GM23338 (cell line): Measurements from ENCODE around the gene TRAM2.

ENCODE experiments used
- CREB1 ChIP-seq: fragments of 250-450 bp; sonication (Bioruptor Pico); IDR thresholded peaks from 2 replicates; pipeline ENCODE4 v1.5.0; 2020; ENCODE audit warnings: low read depth, mild to moderate bottlenecking, moderate library complexity
- TF ChIP-seq, protein P1 (sequence below), 2 experiments: fragments of 200-600 bp in 1 of 2; sonication (generic) in 1 of 2; conservative IDR thresholded peaks; 2 replicates each; pipeline versions ENCODE4 v1.5.1 to v1.6.1; 2016 to 2017; ENCODE audit warnings: antibody characterized with exemption in 2 of 2, low read depth in 2 of 2, mild to moderate bottlenecking in 2 of 2, moderate library complexity in 1 of 2

DNA sequence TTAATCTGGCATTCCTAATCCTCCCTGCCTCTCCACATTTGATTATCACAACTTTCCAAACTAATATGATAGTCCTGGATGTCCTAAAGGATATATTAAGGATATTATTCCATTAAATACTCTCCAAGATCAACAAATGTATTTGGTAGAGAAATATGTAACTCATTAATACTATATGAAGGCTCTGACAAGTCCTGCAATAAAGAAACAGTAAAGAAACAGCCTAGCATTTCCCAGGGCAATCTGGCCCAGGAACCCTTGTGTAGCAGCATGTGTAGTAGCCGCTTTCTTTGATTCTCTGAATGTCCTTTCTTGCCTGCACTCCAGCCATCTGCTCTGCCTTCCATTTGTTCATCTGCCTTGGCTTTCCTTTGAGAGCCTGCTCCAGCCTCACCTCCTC lies 23.7 kb downstream of the TRAM2 start:
- TF ChIP-seq, protein P1, sequence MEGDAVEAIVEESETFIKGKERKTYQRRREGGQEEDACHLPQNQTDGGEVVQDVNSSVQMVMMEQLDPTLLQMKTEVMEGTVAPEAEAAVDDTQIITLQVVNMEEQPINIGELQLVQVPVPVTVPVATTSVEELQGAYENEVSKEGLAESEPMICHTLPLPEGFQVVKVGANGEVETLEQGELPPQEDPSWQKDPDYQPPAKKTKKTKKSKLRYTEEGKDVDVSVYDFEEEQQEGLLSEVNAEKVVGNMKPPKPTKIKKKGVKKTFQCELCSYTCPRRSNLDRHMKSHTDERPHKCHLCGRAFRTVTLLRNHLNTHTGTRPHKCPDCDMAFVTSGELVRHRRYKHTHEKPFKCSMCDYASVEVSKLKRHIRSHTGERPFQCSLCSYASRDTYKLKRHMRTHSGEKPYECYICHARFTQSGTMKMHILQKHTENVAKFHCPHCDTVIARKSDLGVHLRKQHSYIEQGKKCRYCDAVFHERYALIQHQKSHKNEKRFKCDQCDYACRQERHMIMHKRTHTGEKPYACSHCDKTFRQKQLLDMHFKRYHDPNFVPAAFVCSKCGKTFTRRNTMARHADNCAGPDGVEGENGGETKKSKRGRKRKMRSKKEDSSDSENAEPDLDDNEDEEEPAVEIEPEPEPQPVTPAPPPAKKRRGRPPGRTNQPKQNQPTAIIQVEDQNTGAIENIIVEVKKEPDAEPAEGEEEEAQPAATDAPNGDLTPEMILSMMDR (conservative IDR thresholded peaks at IDR 0.05; ENCODE audit: low read depth in 2 of 2): no peak
- TF ChIP-seq CREB1: no peak
